HEK293 (cell line): ENCODE results near the gene CHD5.

ENCODE experiments used
- CTCF ChIA-PET: fragments of 350-600 bp; formaldehyde crosslinking; extraction: SDS; loops from one replicate; lab custom pipeline; 2021; ENCODE audit warnings: antibody characterized with exemption; lab: Yijun Ruan, JAX
- POLR2A ChIA-PET: fragments of 300-600 bp; formaldehyde crosslinking; extraction: SDS; loops from one replicate; lab custom pipeline; 2020; ENCODE audit warnings: antibody characterized with exemption, inconsistent platforms; lab: Yijun Ruan, JAX
- H3K27ac ChIP-seq: fragments of 200-500 bp; sonication (Bioruptor generic); 2 replicates; pipeline ENCODE4 v1.5.1; 2014; ENCODE audit warnings: low read depth, low read length, control low read depth, inconsistent platforms; ENCODE audit errors: extremely low read depth
- H3K36me3 ChIP-seq, 2 experiments: fragments of 200-500 bp in 1 of 2; sonication (Bioruptor generic) in 1 of 2; 1 replicate in 1 of 2; 2 replicates in 1 of 2; pipeline ENCODE4 v1.5.1; 2014 to 2017; ENCODE audit warnings: inconsistent platforms in 2 of 2, low read length in 2 of 2; ENCODE audit not compliant: control insufficient read depth in 2 of 2, insufficient read depth in 1 of 2
- H3K4me1 ChIP-seq: fragments of 200-500 bp; sonication (Bioruptor generic); 2 replicates; pipeline ENCODE4 v1.5.1; 2014; ENCODE audit warnings: mild to moderate bottlenecking, low read length, inconsistent platforms; ENCODE audit not compliant: control insufficient read depth, insufficient read depth
- H3K4me3 ChIP-seq: 2 replicates; pipeline ENCODE4 v1.5.1; 2011; ENCODE audit warnings: low read depth, mild to moderate bottlenecking, control low read depth, low read length, moderate library complexity
- H3K9me3 ChIP-seq: fragments of 200-500 bp; sonication (Bioruptor generic); 2 replicates; pipeline ENCODE4 v1.5.1; 2014; ENCODE audit warnings: low read depth, low read length, inconsistent platforms; ENCODE audit not compliant: control insufficient read depth, insufficient read depth
- BCL11A ChIP-seq: fragments of 450-650 bp; formaldehyde crosslinking; IDR thresholded peaks from 2 replicates; pipeline ENCODE4 v1.5.1; 2016; ENCODE audit warnings: low read depth, missing biosample characterization, missing genetic modification characterization
- MYNN ChIP-seq: fragments of 450-650 bp; formaldehyde crosslinking; IDR thresholded peaks from 2 replicates; pipeline ENCODE4 v1.5.1; 2016; ENCODE audit warnings: missing biosample characterization, missing genetic modification characterization, borderline replicate concordance
- YY2 ChIP-seq: fragments of 450-650 bp; formaldehyde crosslinking; IDR thresholded peaks from 2 replicates; pipeline ENCODE4 v1.5.1; 2016; ENCODE audit warnings: missing biosample characterization, missing genetic modification characterization
- ZNF211 ChIP-seq: fragments of 450-650 bp; formaldehyde crosslinking; IDR thresholded peaks from 2 replicates; pipeline ENCODE4 v1.5.1; 2016; ENCODE audit warnings: low read depth, missing biosample characterization, missing genetic modification characterization
- ZNF221 ChIP-seq: fragments of 450-650 bp; formaldehyde crosslinking; IDR thresholded peaks from 2 replicates; pipeline ENCODE4 v1.5.1; 2017; ENCODE audit warnings: missing biosample characterization, missing genetic modification characterization, borderline replicate concordance
- ZNF302 ChIP-seq: fragments of 450-650 bp; formaldehyde crosslinking; IDR thresholded peaks from 2 replicates; pipeline ENCODE4 v1.5.1; 2016; ENCODE audit warnings: missing biosample characterization, missing genetic modification characterization, low read depth
- ZNF37A ChIP-seq: fragments of 450-650 bp; IDR thresholded peaks from 2 replicates; pipeline ENCODE4 v1.5.1; 2018; ENCODE audit warnings: missing biosample characterization, missing genetic modification characterization
- ZNF560 ChIP-seq: fragments of 450-650 bp; formaldehyde crosslinking; IDR thresholded peaks from 2 replicates; pipeline ENCODE4 v1.5.1; 2017; ENCODE audit warnings: missing biosample characterization, missing genetic modification characterization, borderline replicate concordance
- ZNF600 ChIP-seq: fragments of 450-650 bp; formaldehyde crosslinking; IDR thresholded peaks from 2 replicates; pipeline ENCODE4 v1.5.1; 2016; ENCODE audit warnings: missing biosample characterization, missing genetic modification characterization
- ZNF623 ChIP-seq: fragments of 450-650 bp; formaldehyde crosslinking; IDR thresholded peaks from 2 replicates; pipeline ENCODE4 v1.5.1; 2016; ENCODE audit warnings: missing biosample characterization, missing genetic modification characterization
- ZNF654 ChIP-seq: fragments of 450-650 bp; formaldehyde crosslinking; IDR thresholded peaks from 2 replicates; pipeline ENCODE4 v1.5.1; 2016; ENCODE audit warnings: low read depth, missing biosample characterization, missing genetic modification characterization
- TF ChIP-seq, protein P1 (sequence below): fragments of 450-650 bp; formaldehyde crosslinking; conservative IDR thresholded peaks from 2 replicates; pipeline ENCODE4 v1.5.1; 2016; ENCODE audit warnings: low read depth, missing biosample characterization, missing genetic modification characterization
- TF ChIP-seq, protein P2 (sequence below): fragments of 450-650 bp; formaldehyde crosslinking; IDR thresholded peaks from 2 replicates; pipeline ENCODE4 v1.5.1; 2016; ENCODE audit warnings: missing biosample characterization, missing genetic modification characterization
- TF ChIP-seq, protein P3 (sequence below): fragments of 450-650 bp; formaldehyde crosslinking; IDR thresholded peaks from 2 replicates; pipeline ENCODE4 v1.5.1; 2016; ENCODE audit warnings: missing biosample characterization, missing genetic modification characterization, borderline replicate concordance

Gene CHD5

DNA sequence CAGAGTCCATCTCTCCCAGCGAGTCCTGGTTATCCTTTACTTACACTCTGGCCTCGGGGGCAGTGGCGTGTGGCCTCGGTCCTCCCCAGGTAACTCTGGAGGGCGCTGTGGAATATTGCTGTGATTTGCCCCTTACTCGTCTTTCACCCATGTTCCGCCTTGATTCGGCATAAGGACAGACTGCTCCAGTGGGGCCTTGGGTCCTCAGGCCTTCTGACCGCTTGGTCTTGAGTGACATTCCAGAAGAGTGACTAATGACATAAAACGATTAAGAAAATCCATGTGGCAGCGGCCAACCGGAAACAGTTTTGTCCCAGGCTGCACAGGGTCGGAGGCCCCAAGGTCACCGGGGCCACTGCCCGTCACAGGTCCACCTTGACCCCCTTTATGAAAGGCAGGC lies 44.6 kb upstream of the CHD5 start:
- TF ChIP-seq, protein P1, sequence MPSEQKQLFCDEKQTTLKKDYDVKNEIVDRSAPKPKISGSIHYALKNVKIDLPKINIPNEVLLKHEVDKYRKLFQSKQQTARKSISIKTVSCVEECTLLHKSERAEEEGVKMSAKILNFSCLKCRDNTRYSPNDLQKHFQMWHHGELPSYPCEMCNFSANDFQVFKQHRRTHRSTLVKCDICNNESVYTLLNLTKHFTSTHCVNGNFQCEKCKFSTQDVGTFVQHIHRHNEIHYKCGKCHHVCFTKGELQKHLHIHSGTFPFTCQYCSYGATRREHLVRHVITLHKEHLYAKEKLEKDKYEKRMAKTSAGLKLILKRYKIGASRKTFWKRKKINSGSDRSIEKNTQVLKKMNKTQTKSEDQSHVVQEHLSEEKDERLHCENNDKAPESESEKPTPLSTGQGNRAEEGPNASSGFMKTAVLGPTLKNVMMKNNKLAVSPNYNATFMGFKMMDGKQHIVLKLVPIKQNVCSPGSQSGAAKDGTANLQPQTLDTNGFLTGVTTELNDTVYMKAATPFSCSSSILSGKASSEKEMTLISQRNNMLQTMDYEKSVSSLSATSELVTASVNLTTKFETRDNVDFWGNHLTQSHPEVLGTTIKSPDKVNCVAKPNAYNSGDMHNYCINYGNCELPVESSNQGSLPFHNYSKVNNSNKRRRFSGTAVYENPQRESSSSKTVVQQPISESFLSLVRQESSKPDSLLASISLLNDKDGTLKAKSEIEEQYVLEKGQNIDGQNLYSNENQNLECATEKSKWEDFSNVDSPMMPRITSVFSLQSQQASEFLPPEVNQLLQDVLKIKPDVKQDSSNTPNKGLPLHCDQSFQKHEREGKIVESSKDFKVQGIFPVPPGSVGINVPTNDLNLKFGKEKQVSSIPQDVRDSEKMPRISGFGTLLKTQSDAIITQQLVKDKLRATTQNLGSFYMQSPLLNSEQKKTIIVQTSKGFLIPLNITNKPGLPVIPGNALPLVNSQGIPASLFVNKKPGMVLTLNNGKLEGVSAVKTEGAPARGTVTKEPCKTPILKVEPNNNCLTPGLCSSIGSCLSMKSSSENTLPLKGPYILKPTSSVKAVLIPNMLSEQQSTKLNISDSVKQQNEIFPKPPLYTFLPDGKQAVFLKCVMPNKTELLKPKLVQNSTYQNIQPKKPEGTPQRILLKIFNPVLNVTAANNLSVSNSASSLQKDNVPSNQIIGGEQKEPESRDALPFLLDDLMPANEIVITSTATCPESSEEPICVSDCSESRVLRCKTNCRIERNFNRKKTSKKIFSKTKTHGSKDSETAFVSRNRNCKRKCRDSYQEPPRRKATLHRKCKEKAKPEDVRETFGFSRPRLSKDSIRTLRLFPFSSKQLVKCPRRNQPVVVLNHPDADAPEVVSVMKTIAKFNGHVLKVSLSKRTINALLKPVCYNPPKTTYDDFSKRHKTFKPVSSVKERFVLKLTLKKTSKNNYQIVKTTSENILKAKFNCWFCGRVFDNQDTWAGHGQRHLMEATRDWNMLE (tag by site-specific recombination), result no peak
- TF ChIP-seq ZNF623 (tag by site-specific recombination), result no peak
- TF ChIP-seq ZNF600 (tag by site-specific recombination), result 0 out of 2 replicates have a peak, but pooled peaks have one; percentile 27
- H3K36me3 ChIP-seq, result peaks cover 36 to 95% of the 10 kb centered on the region in 2 experiments; a peak in 2 of 3 replicates
- no peak overlapping the region for H3K4me3 ChIP-seq
- no peaks in the 10 kb centered on the region for H3K4me1 ChIP-seq
- H3K27ac ChIP-seq, result no peak overlapping the region
- ChIA-PET CTCF (interaction anchor here (0.6 to 2.3 kb wide), 3 partner anchors 10 to 39 kb away, joined by 3 to 13 read pairs (median 4); partner anchors contain the start of gene RNF207), POLR2A (interaction anchor here (1.1 to 1.3 kb wide), 2 partner anchors 18 to 20 kb away, joined by 3 to 4 read pairs; no protein-coding TSS in a partner anchor)
- no peaks in the 10 kb centered on the region for H3K9me3 ChIP-seq

DNA sequence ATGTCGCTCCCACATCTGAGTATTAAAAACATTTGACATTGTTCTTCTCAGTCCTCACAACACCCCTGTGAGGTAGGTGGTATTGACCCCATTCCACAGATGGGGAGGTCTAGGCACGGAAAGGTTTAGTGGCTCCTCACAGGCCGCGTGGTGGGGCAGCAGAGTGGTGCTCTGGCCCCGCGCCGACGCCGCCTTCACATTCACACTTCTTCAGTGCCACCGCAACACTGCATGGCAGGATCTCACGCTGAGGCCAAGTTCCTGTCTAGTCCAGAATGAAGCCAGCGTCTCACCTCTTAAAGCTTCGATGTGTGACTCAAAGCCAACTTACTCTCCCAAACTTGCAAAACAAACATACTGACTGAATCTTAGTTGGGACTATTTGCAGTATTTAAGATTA lies 43.5 kb upstream of the CHD5 start:
- Histone ChIP-seq H3K4me1 (no peaks in the 10 kb centered on the region), H3K36me3 (peaks cover 26 to 85% of the 10 kb centered on the region in 2 experiments; a peak in 2 of 3 replicates), H3K27ac (no peak overlapping the region), H3K9me3 (no peaks in the 10 kb centered on the region), H3K4me3 (no peak overlapping the region)
- ChIA-PET POLR2A (interaction anchor here (1.0 to 1.3 kb wide), 3 partner anchors 15 to 19 kb away, joined by 3 to 4 read pairs (median 3); no protein-coding TSS in a partner anchor), CTCF (interaction anchor here (1.1 to 2.3 kb wide), 3 partner anchors 8 to 171 kb away, joined by 4 to 13 read pairs (median 6); partner anchors contain the start of gene RNF207)
- TF ChIP-seq MYNN (no peak), ZNF211 (tag by site-specific recombination) (no peak), ZNF37A (tag by site-specific recombination) (no peak), ZNF221 (tag by site-specific recombination) (no peak), ZNF560 (tag by site-specific recombination) (no peak), ZNF654 (tag by site-specific recombination) (no peak), YY2 (tag by site-specific recombination) (no peak), ZNF302 (no peak), BCL11A (no peak)
- TF ChIP-seq, protein P2, sequence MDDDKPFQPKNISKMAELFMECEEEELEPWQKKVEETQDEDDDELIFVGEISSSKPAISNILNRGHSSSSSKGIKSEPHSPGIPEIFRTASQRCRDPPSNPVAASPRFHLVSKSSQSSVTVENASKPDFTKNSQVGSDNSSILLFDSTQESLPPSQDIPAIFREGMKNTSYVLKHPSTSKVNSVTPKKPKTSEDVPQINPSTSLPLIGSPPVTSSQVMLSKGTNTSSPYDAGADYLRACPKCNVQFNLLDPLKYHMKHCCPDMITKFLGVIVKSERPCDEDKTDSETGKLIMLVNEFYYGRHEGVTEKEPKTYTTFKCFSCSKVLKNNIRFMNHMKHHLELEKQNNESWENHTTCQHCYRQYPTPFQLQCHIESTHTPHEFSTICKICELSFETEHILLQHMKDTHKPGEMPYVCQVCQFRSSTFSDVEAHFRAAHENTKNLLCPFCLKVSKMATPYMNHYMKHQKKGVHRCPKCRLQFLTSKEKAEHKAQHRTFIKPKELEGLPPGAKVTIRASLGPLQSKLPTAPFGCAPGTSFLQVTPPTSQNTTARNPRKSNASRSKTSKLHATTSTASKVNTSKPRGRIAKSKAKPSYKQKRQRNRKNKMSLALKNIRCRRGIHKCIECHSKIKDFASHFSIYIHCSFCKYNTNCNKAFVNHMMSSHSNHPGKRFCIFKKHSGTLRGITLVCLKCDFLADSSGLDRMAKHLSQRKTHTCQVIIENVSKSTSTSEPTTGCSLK (tag by site-specific recombination), result no peak
- TF ChIP-seq, protein P3, sequence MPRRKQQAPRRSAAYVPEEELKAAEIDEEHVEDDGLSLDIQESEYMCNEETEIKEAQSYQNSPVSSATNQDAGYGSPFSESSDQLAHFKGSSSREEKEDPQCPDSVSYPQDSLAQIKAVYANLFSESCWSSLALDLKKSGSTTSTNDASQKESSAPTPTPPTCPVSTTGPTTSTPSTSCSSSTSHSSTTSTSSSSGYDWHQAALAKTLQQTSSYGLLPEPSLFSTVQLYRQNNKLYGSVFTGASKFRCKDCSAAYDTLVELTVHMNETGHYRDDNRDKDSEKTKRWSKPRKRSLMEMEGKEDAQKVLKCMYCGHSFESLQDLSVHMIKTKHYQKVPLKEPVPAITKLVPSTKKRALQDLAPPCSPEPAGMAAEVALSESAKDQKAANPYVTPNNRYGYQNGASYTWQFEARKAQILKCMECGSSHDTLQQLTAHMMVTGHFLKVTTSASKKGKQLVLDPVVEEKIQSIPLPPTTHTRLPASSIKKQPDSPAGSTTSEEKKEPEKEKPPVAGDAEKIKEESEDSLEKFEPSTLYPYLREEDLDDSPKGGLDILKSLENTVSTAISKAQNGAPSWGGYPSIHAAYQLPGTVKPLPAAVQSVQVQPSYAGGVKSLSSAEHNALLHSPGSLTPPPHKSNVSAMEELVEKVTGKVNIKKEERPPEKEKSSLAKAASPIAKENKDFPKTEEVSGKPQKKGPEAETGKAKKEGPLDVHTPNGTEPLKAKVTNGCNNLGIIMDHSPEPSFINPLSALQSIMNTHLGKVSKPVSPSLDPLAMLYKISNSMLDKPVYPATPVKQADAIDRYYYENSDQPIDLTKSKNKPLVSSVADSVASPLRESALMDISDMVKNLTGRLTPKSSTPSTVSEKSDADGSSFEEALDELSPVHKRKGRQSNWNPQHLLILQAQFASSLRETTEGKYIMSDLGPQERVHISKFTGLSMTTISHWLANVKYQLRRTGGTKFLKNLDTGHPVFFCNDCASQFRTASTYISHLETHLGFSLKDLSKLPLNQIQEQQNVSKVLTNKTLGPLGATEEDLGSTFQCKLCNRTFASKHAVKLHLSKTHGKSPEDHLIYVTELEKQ (tag by site-specific recombination), result no peak
